EH (cell line): ENCODE measurements around the gene TNFRSF25.

ENCODE experiments used
- DNase-seq: peaks from one replicate; pipeline ENCODE4 v3.0.0-alpha.2; 2015; ENCODE audit warnings: low read depth

Gene TNFRSF25

GRCh38 chr1:6488602-6489382, 22.8 kb upstream of the TNFRSF25 start:
- no peak for DNase-seq

GRCh38 chr1:6487804-6488484, 22.0 kb upstream of the TNFRSF25 start:
- DNase-seq = no peak

DNA sequence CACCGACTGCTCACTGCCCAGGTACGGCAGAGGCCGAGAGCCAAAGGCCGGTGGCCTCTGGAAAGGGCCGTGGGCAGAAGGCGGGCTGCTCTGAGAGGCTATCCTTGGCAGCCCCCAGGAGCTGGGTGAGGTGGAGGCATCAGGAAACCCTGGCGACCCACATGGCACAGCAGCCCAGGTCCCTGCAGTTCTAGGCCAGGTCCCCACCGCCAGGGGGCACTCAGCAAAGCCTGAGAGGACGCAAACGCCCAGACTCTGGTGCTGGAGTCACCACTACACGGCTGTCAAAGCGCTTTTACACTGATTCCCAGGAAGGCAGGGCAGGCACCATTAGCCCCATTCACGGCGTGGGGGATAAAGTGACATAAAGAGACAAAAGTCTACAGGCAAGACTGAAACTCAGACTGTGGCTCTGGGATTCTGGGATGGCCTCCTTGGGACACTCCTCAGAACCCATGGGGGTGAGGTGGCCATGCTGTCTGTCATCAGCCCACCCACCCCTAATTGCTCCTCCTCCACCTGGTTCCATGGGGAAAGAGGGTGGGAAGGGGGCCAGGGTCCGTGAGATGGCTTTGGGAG, 20.5 kb upstream of the TNFRSF25 start:
- peak; percentile 85 for DNase-seq

DNA sequence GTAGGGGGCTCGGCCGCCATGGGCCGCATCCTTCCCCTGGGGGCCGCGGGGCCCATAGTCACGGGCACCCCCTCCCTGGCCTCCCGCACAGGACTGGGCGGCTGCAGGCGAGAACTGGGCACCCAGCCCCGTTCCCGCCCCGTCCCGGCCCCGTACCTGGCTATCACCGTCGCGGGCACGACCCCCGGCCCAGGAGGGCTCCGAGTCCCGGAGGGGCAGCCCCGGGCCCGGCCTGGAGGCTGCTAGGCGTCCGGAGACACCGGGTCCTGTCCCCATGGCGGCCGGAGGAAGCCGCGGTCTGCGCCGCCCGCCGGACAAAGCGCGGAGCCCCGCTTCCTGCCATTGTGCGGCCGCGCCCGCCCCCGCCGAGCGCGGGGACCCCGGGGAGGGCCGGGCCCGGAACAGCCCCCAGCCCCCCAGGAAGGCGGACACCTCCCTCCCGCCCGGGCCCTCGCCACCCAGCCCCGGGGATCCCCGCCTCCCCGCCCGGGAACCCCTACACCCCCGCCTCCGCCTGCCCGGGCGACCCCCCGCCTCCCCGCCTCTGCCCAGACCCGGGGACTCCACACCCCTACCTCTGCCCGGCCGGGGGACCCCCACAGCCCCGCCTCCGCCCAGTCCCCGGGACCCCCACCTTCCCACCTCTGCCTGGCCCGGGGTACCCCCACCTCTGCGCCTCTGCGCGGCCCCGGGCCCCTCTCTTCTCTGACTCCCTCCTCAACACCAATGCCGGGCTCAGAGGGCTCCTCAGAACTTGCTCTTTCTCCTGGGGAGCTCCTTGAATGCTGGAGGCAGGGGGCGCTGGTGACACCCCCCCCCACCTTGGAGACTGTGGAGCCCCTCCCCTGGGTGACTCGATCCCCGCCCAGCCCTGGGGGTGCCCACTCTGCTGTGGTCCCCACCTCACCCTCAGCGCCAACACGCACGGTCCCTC, 19.5 kb upstream of the TNFRSF25 start:
- peak; percentile 29 for DNase-seq

GRCh38 chr1:6484826-6485167, 18.8 kb upstream of the TNFRSF25 start:
- DNase-seq = no peak

DNA sequence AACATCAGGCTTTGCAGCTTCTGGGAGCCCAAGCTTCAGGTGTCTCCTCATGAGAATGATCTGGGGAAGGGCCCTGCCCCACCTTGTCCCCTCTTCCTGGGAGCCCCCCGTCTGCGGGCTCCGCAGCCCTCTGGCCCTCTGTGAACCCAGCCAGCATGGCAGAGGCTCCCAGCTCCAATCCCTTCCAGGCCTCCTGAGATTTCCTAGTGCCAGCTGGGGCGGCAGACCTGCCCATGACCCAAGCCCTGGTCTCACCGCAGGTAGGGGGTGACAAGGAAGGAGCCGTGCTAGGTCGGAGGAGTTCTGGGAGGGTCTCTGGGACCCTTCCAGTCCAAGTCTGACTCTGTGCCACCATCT, 17.8 kb upstream of the TNFRSF25 start:
- no peak for DNase-seq

- DNase-seq = no peak
These were observed 17.2 kb upstream of the TNFRSF25 start for GRCh38 chr1:6483017-6483760.

DNA sequence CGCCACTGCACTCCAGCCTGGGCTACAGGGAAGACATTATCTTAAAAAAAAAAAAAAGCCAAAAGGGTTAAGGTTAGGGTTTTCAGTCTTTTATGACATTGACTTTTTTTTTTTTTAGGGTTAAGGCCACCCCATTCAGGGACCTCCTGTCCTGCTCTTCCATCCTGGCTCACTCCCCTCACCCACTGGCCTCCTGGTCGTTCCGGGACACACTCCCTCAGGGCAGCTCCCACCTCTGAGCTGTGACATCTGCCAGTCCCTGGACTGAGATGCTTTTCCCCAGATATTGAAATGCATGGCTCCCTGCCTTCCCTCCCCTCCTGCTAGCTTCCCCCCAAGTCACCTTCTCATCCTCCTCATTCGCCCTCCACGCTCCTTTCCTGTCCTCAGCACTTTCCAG, 15.8 kb upstream of the TNFRSF25 start:
- DNase-seq = no peak

DNA sequence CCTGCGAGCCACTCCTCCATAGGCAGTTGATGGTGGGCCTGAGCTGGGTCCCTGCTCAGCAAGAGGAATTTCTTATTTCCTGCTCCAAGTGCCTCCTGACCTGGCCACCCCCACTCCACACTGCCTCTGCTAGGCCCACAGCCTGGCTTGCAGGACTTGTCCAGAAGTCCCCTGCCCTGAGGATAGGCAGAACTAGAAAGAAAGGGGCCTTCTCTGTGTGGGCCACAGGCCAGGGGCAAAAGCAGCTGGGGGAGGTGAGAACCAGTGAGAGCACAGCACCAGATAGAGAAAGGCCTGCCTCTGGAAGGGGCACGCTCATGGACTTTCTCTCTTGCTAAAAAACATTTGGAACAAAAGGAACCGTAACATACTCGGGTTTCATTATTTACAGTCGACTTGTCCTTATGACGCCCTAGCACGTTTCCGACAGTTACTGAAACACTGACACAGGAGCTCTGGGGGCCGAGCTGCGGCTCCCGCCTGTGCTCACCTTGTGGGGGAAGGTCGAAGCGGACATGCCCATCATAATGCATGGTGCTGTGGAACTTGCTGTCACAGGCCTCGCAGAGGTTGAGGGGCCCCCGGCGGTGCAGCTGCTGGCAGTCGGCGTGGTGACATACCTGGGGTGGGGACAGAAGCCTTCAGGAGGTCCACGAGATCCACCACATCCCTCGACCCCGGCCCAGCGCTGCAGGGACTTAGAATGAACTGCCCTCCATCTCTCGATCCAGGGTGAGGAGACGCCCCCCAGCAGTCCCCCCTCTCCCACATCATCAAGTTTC, 11.3 kb upstream of the TNFRSF25 start:
- no peak for DNase-seq

- no peak for DNase-seq
These were observed 10.5 kb upstream of the TNFRSF25 start for GRCh38 chr1:6476483-6476882.

GRCh38 chr1:6475381-6476133, 9.6 kb upstream of the TNFRSF25 start:
- DNase-seq = peak; percentile 47

DNA sequence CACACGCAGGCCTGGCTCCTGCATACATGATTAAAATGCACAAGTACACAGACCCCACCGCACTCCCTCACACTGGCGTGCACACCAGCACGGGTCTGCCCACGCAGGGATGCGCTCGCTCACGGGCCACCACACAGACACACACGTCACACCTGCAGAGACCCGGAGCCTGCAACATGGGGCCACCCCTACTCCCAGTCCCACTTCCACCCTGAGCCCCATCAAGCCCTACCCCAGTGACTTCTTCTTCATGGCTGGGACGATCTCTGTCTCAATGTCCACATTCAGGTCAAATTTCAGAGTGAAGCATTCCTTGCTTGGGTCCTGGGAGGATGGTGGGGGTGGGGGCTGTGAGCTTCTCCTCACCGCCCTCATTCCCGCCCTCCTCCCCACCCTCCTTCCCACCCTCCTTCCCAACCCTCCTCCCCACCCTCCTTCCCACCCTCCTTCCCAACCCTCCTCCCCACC, 8.9 kb upstream of the TNFRSF25 start:
- no peak for DNase-seq

DNA sequence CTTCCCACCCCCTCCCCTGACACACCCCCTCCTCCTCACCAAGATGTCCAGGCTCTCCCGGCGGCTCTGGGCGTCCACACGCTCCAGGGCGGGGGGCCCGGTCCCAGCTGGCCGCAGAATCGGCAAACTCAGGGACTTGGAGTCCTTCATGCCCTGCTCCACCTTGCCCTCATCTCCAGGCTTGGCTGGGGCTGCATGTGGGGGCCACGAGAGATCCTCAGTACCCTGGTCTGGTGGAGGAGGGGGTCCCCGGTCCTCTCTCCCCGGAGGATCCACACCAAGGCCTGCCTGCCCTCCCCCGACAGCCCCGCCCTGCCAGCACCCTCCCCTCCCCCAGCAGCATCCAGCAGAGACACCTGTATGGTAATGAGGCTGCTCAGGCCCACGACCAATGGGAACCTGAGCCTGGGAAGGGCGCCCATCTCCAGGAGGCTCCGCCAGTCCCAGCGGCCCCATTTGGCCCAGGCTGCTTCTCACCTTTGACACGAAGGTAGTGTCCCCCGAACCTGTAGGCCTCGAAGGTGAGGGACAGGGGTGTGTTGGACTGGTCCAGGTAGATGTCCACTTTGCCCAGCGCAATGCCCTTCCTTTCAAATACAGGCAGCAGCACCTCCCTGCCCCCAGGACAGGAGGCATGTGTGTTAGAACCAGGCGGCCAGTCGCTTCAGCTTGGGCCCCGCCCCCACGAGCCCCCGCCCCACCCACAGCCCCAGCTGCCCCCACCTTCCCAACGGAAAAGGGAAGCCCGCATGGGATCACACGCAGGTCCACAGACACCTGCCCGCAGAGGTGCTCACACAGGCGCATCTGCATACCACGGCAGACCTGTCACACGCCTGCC, 8.2 kb upstream of the TNFRSF25 start:
- no peak for DNase-seq

DNA sequence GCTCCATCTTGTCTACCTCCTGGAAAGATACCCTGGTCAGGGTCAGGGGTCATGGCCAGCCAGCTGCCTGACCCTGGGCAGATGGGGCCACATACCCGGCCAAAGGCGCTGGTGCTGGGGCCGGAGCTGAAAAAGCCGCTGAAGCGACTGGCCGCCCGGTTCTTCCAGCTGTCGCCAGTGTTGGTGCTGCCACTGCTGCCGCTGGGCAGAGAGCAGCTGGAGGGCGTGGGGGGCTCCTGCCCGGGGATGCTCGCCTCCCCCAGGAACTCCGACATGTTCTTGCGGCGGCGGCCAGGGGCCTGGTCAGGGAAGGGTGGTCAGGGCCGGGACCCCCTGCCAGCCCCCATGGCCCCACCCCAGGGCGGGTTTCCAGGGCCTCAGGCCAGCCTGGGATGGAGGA, 7.2 kb upstream of the TNFRSF25 start:
- no peak for DNase-seq

- no peak for DNase-seq
These were observed 6.4 kb upstream of the TNFRSF25 start for GRCh38 chr1:6472391-6472790.

- no peak for DNase-seq
These were observed 6.0 kb upstream of the TNFRSF25 start for GRCh38 chr1:6471970-6472368.

DNA sequence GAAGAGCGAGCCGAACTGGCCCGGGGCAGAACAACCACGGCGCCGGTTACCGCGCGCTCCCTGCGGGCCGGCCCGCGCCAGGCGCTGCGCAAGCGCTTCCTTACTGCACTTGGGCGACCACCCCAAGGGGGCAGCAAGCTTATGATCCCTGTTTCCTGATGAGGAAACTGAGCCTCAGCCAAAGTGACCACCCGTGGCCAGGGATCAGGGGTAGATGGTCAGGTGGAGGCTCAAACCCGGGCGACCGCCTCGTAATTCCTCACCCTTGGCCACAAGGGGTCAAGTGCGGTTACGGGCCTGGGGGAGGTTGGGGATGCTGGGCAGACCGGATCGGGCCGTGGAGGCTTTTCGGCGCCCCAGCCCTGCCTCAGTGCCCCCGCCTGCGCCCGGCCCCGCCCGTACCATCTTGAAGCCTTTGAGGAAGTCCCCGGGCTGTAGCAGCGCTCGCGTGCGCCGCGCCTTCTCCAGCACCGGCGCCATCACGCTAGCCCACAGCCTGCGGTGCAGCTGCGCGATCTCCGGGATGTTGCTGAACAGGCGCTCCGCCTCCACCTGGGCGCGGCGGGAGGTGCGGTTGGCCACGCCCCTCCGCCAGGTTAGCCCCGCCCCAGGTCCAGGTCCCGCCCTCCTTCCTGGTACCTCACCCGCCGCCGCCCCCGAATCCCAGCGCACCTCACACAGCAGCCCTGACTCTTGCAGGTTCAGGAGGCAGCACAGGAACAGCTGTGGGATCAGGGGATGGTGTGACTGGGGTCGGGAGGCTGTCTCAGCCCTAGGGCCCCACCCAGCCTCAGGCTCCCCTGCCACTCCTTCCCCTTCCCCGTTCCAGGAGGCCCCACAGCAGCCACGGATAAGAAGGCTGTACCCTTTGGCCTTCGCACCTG, 5.4 kb upstream of the TNFRSF25 start:
- no peak for DNase-seq
